A549 (cell line): ENCODE data around the gene SRPK1. TPM values are rescaled to one million over a fixed set of nuclear protein-coding genes. Genes with fewer than 3 reads are reported as not detected.
"Not testable (repeated sequence)": the region's sequence is repeated elsewhere in the genome, so short reads cannot be mapped to it uniquely, and the experiment has no call there.

ENCODE experiments used
- ATAC-seq, 2 experiments: fragments of 200-7000 bp in 1 of 2; fragments of >200 bp in 1 of 2; cut with Nextera tagmentation in 1 of 2; cut with Tn5 transposase in 1 of 2; 3 replicates each; pipeline versions ENCODE4 v1.8.0 to v1.9.1; 2018 to 2020; ENCODE audit warnings: mild to moderate bottlenecking in 1 of 2, moderate library complexity in 1 of 2
- CTCF ChIA-PET: fragments of 300-600 bp; sonication (Branson Sonifier 250); formaldehyde crosslinking; extraction: SDS; loops from one replicate; lab custom pipeline; 2021; ENCODE audit warnings: antibody characterized with exemption, inconsistent platforms; lab: Yijun Ruan, JAX
- POLR2A ChIA-PET: fragments of 350-600 bp; formaldehyde crosslinking; extraction: SDS; loops from one replicate; lab custom pipeline; 2021; ENCODE audit warnings: antibody characterized with exemption, inconsistent platforms; lab: Yijun Ruan, JAX
- DNase-seq, 2 experiments: peaks; one replicate each; pipeline versions ENCODE4 v3.0.0 to v3.0.0-alpha.2; 2011 to 2016; ENCODE audit warnings: low read depth in 1 of 2, low spot score in 1 of 2
- FAIRE-seq: peaks from 2 replicates; lab custom pipeline; 2011; peaks lifted over from hg19 to GRCh38; lab: Jason Lieb, UNC
- H3K27ac ChIP-seq, 2 experiments: fragments of >200 bp; sonication (Bioruptor Twin); formaldehyde crosslinking; 3 replicates each; pipeline ENCODE4 v1.5.1; 2016 to 2017
- H3K4me1 ChIP-seq: fragments of >200 bp; sonication (Bioruptor Twin); formaldehyde crosslinking; 3 replicates; pipeline ENCODE4 v1.6.1; 2016
- H3K4me2 ChIP-seq: fragments of >200 bp; sonication (Bioruptor Twin); formaldehyde crosslinking; 3 replicates; pipeline ENCODE4 v1.6.1; 2016
- H3K4me3 ChIP-seq: fragments of >200 bp; sonication (Bioruptor Twin); formaldehyde crosslinking; 3 replicates; pipeline ENCODE4 v1.5.1; 2016
- H3K9me3 ChIP-seq: fragments of >200 bp; sonication (Bioruptor Twin); formaldehyde crosslinking; 3 replicates; pipeline ENCODE4 v1.6.1; 2016
- EHMT2 ChIP-seq: fragments of 200-600 bp; sonication (generic); IDR thresholded peaks from 2 replicates; pipeline ENCODE4 v1.6.1; 2016; ENCODE audit warnings: antibody characterized with exemption, low read depth, mild to moderate bottlenecking, moderate library complexity
- EP300 ChIP-seq, 2 experiments: fragments of >200 bp; sonication (Bioruptor Twin); formaldehyde crosslinking; IDR thresholded peaks; 2 replicates in 1 of 2; 3 replicates in 1 of 2; pipeline ENCODE4 v1.6.1; 2016 to 2017
- ESRRA ChIP-seq: fragments of 150-350 bp; IDR thresholded peaks from 2 replicates; pipeline ENCODE4 v1.6.1; 2014; ENCODE audit warnings: mild to moderate bottlenecking, low read length, borderline replicate concordance
- FOSL2 ChIP-seq, 2 experiments: fragments of 450-650 bp in 1 of 2; fragments of >200 bp in 1 of 2; sonication (Bioruptor Twin) in 1 of 2; formaldehyde crosslinking; IDR thresholded peaks; 2 replicates each; pipeline versions ENCODE4 v1.5.0 to v1.6.1; 2016 to 2020; ENCODE audit warnings: mild to moderate bottlenecking in 1 of 2, moderate library complexity in 1 of 2
- GATA3 ChIP-seq: IDR thresholded peaks from 2 replicates; pipeline ENCODE4 v1.6.1; 2012; ENCODE audit warnings: borderline replicate concordance
- HEYL ChIP-seq: fragments of 250-450 bp; sonication (Bioruptor Pico); IDR thresholded peaks from 2 replicates; pipeline ENCODE4 v1.8.0; 2021; ENCODE audit warnings: mild to moderate bottlenecking, moderate library complexity
- KDM1A ChIP-seq: fragments of 200-600 bp; sonication (generic); IDR thresholded peaks from 2 replicates; pipeline ENCODE4 v1.6.1; 2016; ENCODE audit warnings: low read depth, mild to moderate bottlenecking
- KDM5A ChIP-seq: fragments of 200-600 bp; sonication (generic); IDR thresholded peaks from 2 replicates; pipeline ENCODE4 v1.6.1; 2016; ENCODE audit warnings: antibody characterized with exemption, mild to moderate bottlenecking
- RAD21 ChIP-seq, 2 experiments: fragments of >200 bp in 1 of 2; sonication (Bioruptor Twin) in 1 of 2; formaldehyde crosslinking in 1 of 2; IDR thresholded peaks in 1 of 2; conservative IDR thresholded peaks in 1 of 2; 2 replicates in 1 of 2; 3 replicates in 1 of 2; pipeline ENCODE4 v1.6.1; 2012 to 2018; ENCODE audit warnings: inconsistent platforms in 1 of 2
- SMC3 ChIP-seq: fragments of >200 bp; sonication (Bioruptor Twin); formaldehyde crosslinking; IDR thresholded peaks from 3 replicates; pipeline ENCODE4 v1.6.1; 2018; ENCODE audit warnings: inconsistent platforms
- ZC3H11A ChIP-seq: fragments of 450-650 bp; IDR thresholded peaks from 2 replicates; pipeline ENCODE4 v1.6.1; 2014; ENCODE audit warnings: antibody characterized with exemption, mild to moderate bottlenecking
- ZFP36 ChIP-seq: fragments of 450-650 bp; IDR thresholded peaks from 2 replicates; pipeline ENCODE4 v1.6.1; 2014; ENCODE audit warnings: borderline replicate concordance; ENCODE audit not compliant: partially characterized antibody
- WGBS: methylation state at CpG from one replicate; pipeline ENCODE4 v1.1.6; 2017; ENCODE audit errors: missing lambda C conversion rate; 5-methylcytosine and 5-hydroxymethylcytosine counted together
- polyA plus RNA-seq, 4 experiments: library from polyadenylated mRNA; depleted of rRNA in 3 of 4; stranded (reverse); fragments of >200 nt; fragmentation: RNase III in 1 of 4; extraction: RNeasy Plus Mini Kit Qiagen cat#74134 plus additional on column Dnase treatment in 1 of 4; gene quantifications; 2 replicates in 3 of 4; 3 replicates in 1 of 4; pipeline ENCODE4 v1.2.3, GENCODE V29; 2011 to 2017
- TF ChIP-seq, protein P1 (sequence below): fragments of 250-450 bp; sonication (Bioruptor Pico); IDR thresholded peaks from 2 replicates; pipeline ENCODE4 v1.5.0; 2020; ENCODE audit warnings: low read depth, mild to moderate bottlenecking, moderate library complexity
- TF ChIP-seq, protein P2 (sequence below): fragments of >200 bp; sonication (Bioruptor Twin); formaldehyde crosslinking; IDR thresholded peaks from 3 replicates; pipeline ENCODE4 v1.5.1; 2016
- TF ChIP-seq, protein P3 (sequence below): fragments of >200 bp; sonication (Bioruptor Twin); formaldehyde crosslinking; IDR thresholded peaks from 2 replicates; pipeline ENCODE4 v1.6.1; 2016
- TF ChIP-seq, protein P4 (sequence below): IDR thresholded peaks from 2 replicates; pipeline ENCODE4 v1.6.1; 2012; ENCODE audit warnings: low read depth, borderline replicate concordance

The SRPK1 gene
- polyA plus RNA-seq, 2 of the 4 experiments (the other 2 are of a cell fraction) = 46.9 to 65.9 TPM

DNA sequence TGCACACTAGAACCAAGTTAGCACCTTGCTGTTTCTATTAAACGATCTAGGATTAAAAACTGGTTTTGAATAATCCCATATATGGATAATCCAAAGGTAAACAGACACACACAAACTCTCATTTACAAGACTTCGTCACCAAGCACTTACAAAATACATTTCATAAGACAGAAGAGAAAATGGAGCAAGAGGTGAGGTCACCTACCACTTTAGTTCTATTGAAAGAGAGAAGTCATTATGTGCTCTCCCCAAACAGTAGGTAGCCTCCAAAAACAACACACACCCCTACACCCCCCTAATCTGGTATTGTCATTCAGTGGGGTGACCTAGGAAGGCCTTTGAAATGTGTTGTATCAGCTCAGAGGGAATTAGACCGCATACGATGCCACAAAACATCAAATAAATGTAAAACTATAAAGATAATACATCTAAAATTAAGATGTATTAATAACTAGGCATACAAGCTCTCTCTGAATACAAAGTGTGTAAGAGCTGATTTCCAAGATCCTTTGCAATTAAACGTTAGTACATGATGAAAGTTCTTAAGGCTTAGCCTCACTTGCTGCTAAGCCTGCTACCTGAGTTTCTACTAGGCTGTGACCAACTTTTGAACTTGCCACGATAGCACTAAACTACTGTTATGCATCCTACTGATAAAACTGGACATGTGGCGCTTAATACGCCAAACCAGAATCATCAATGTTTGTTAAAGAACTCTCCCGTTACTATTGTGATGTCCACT, 1.6 kb downstream of the SRPK1 start:
- no peak for FAIRE-seq
- ChIA-PET CTCF (no interaction called here), POLR2A (interaction anchor here (2.6 kb wide), 1 partner anchor 109 kb away, joined by 13 read pairs; the partner anchor contains the start of gene MAPK14)
- peak overlapping the region; percentile 69 for H3K4me3 ChIP-seq
- WGBS = 8% methylated on average over 9 of the region's 9 CpGs
- H3K4me1 ChIP-seq = peaks cover 27% of the 10 kb centered on the region; the same call in 2 of the 3 replicates
- ATAC-seq = no peak
- peak overlapping the region; percentile 82 to 99 for H3K27ac ChIP-seq
- DNase-seq = peak in 1 of 2 experiments; percentile 23
- TF ChIP-seq, protein P1, sequence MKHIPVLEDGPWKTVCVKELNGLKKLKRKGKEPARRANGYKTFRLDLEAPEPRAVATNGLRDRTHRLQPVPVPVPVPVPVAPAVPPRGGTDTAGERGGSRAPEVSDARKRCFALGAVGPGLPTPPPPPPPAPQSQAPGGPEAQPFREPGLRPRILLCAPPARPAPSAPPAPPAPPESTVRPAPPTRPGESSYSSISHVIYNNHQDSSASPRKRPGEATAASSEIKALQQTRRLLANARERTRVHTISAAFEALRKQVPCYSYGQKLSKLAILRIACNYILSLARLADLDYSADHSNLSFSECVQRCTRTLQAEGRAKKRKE = no peak
- TF ChIP-seq EP300 (IDR thresholded peaks at IDR 0.05) (no peak), RAD21 (conservative IDR thresholded peaks at IDR 0.05 in 1 of 2, IDR thresholded peaks at IDR 0.05 in 1 of 2) (no peak), GATA3 (no peak), ZFP36 (no peak), HEYL (CRISPR knock-in tag) (no peak), EHMT2 (no peak), KDM5A (no peak), KDM1A (no peak), SMC3 (no peak), FOSL2 (IDR thresholded peaks at IDR 0.05) (no peak), FOSL2 (CRISPR knock-in tag; IDR thresholded peaks at IDR 0.05) (no peak)
- TF ChIP-seq, protein P2, sequence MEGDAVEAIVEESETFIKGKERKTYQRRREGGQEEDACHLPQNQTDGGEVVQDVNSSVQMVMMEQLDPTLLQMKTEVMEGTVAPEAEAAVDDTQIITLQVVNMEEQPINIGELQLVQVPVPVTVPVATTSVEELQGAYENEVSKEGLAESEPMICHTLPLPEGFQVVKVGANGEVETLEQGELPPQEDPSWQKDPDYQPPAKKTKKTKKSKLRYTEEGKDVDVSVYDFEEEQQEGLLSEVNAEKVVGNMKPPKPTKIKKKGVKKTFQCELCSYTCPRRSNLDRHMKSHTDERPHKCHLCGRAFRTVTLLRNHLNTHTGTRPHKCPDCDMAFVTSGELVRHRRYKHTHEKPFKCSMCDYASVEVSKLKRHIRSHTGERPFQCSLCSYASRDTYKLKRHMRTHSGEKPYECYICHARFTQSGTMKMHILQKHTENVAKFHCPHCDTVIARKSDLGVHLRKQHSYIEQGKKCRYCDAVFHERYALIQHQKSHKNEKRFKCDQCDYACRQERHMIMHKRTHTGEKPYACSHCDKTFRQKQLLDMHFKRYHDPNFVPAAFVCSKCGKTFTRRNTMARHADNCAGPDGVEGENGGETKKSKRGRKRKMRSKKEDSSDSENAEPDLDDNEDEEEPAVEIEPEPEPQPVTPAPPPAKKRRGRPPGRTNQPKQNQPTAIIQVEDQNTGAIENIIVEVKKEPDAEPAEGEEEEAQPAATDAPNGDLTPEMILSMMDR = no peak
- TF ChIP-seq, protein P3, sequence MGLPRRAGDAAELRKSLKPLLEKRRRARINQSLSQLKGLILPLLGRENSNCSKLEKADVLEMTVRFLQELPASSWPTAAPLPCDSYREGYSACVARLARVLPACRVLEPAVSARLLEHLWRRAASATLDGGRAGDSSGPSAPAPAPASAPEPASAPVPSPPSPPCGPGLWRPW = no peak
- TF ChIP-seq, protein P4, sequence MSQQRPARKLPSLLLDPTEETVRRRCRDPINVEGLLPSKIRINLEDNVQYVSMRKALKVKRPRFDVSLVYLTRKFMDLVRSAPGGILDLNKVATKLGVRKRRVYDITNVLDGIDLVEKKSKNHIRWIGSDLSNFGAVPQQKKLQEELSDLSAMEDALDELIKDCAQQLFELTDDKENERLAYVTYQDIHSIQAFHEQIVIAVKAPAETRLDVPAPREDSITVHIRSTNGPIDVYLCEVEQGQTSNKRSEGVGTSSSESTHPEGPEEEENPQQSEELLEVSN = no peak
- peak overlapping the region; percentile 95 for H3K4me2 ChIP-seq
- no peaks in the 10 kb centered on the region for H3K9me3 ChIP-seq

DNA sequence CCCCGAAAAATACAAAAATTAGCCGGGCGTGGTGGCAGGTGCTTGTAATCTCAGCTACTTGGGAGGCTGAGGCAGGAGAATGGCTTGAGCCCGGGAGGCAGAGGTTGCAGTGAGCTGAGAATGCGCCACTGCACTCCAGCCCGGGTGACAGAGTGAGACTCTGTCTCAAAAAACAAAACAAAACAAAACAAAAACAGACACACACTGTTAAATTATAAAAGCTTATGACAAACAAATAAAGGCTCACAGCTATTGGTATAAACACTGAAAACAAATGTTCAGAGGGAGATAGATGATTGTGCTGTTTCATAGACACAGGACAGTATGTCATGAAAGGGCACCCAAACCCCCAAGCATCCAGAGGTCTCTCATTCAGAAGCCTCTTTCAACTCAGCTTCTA, 4.0 kb downstream of the SRPK1 start:
- H3K4me2 ChIP-seq, POLR2A ChIA-PET, FAIRE-seq, H3K27ac ChIP-seq, H3K4me3 ChIP-seq, H3K9me3 ChIP-seq, DNase-seq, ATAC-seq: not testable (repeated sequence)
- CTCF ChIA-PET = interaction anchor here (1.1 kb wide), 1 partner anchor 178 kb away, joined by 3 read pairs; no protein-coding TSS in a partner anchor
- H3K4me1 ChIP-seq = peaks cover 20% of the 10 kb centered on the region; the same call in 2 of the 3 replicates
- 82% methylated on average over 6 of the region's 6 CpGs for WGBS

- H3K4me1 ChIP-seq = peaks cover 17% of the 10 kb centered on the region; the same call in 2 of the 3 replicates
- TF ChIP-seq ZC3H11A (peak; percentile 55), ESRRA (no peak)
- 96% methylated on average over 3 of the region's 3 CpGs for WGBS
- H3K9me3 ChIP-seq = peaks cover 1% of the 10 kb centered on the region; the same call in 2 of the 3 replicates
- CTCF ChIA-PET = interaction anchor here (0.6 to 1.1 kb wide), 2 partner anchors 12 to 179 kb away, joined by 3 read pairs; no protein-coding TSS in a partner anchor
- H3K27ac ChIP-seq = no peak overlapping the region
- no peak overlapping the region for H3K4me3 ChIP-seq
- POLR2A ChIA-PET = no interaction called here
- DNase-seq = no peak
- H3K4me2 ChIP-seq = no peak overlapping the region
- no peak for ATAC-seq
- FAIRE-seq = no peak
Measured at GRCh38 chr6:35916056-35916455, 4.8 kb downstream of the SRPK1 start.
